Trophoblast cell (in vitro differentiated cells and primary cell): ENCODE measurements around the gene PTPN12.

Experiments
- DNase-seq, 2 donors: peaks; one replicate each; pipeline ENCODE4 v3.0.0-alpha.2; 2016
- H2AFZ ChIP-seq: 2 replicates; pipeline ENCODE4 v1.6.1; 2013; ENCODE audit warnings: low read length, moderate library complexity, mild to moderate bottlenecking; ENCODE audit not compliant: insufficient read depth, poor library complexity
- H2AK5ac ChIP-seq: 2 replicates; pipeline ENCODE4 v1.6.1; 2013; ENCODE audit warnings: mild to moderate bottlenecking, low read length
- H2BK120ac ChIP-seq: 2 replicates; pipeline ENCODE4 v1.6.1; 2013; ENCODE audit warnings: low read length, mild to moderate bottlenecking, moderate library complexity; ENCODE audit not compliant: insufficient read depth, poor library complexity
- H2BK12ac ChIP-seq: 2 replicates; pipeline ENCODE4 v1.6.1; 2013; ENCODE audit warnings: mild to moderate bottlenecking, low read length, moderate library complexity
- H2BK5ac ChIP-seq: 2 replicates; pipeline ENCODE4 v1.6.1; 2013; ENCODE audit warnings: low read length, low read depth, moderate library complexity, mild to moderate bottlenecking; ENCODE audit not compliant: poor library complexity
- H3K14ac ChIP-seq: 2 replicates; pipeline ENCODE4 v1.6.1; 2013; ENCODE audit warnings: mild to moderate bottlenecking, low read length
- H3K18ac ChIP-seq: 2 replicates; pipeline ENCODE4 v1.6.1; 2013; ENCODE audit warnings: mild to moderate bottlenecking, low read length
- H3K23ac ChIP-seq: 2 replicates; pipeline ENCODE4 v1.6.1; 2013; ENCODE audit warnings: low read length
- H3K27ac ChIP-seq: 2 replicates; pipeline ENCODE4 v1.5.1; 2013; ENCODE audit warnings: low read depth, mild to moderate bottlenecking, inconsistent platforms, low read length, moderate library complexity
- H3K27me3 ChIP-seq: 2 replicates; pipeline ENCODE4 v1.6.1; 2013; ENCODE audit warnings: inconsistent platforms, mild to moderate bottlenecking, low read length, moderate library complexity; ENCODE audit not compliant: insufficient read depth
- H3K36me3 ChIP-seq, 2 experiments: 1 replicate in 1 of 2; 2 replicates in 1 of 2; pipeline ENCODE4 v1.6.1; 2013; ENCODE audit warnings: low read length in 2 of 2, mild to moderate bottlenecking in 2 of 2, moderate library complexity in 1 of 2; ENCODE audit not compliant: insufficient read depth in 2 of 2, control insufficient read depth in 1 of 2
- H3K4ac ChIP-seq: 2 replicates; pipeline ENCODE4 v1.6.1; 2013; ENCODE audit warnings: low read depth, mild to moderate bottlenecking, low read length, moderate library complexity
- H3K4me1 ChIP-seq, 2 experiments: 1 replicate in 1 of 2; 2 replicates in 1 of 2; pipeline ENCODE4 v1.6.1; 2013; ENCODE audit warnings: low read length in 2 of 2, mild to moderate bottlenecking in 2 of 2, moderate library complexity in 1 of 2; ENCODE audit not compliant: insufficient read depth in 2 of 2, control insufficient read depth in 1 of 2
- H3K4me2 ChIP-seq: 2 replicates; pipeline ENCODE4 v1.6.1; 2013; ENCODE audit warnings: inconsistent platforms, mild to moderate bottlenecking, low read length, moderate library complexity
- H3K4me3 ChIP-seq: 2 replicates; pipeline ENCODE4 v1.5.1; 2013; ENCODE audit warnings: mild to moderate bottlenecking, low read depth, low read length, inconsistent platforms
- H3K79me1 ChIP-seq: one replicate; pipeline ENCODE4 v1.6.1; 2013; ENCODE audit warnings: low read length
- H3K79me2 ChIP-seq: 2 replicates; pipeline ENCODE4 v1.6.1; 2013; ENCODE audit warnings: low read length, mild to moderate bottlenecking; ENCODE audit not compliant: control insufficient read depth, insufficient read depth, poor library complexity
- H3K9ac ChIP-seq: 2 replicates; pipeline ENCODE4 v1.6.1; 2013; ENCODE audit warnings: mild to moderate bottlenecking, low read length
- H3K9me3 ChIP-seq: 2 replicates; pipeline ENCODE4 v1.6.1; 2013; ENCODE audit warnings: low read depth, mild to moderate bottlenecking, control low read depth, inconsistent platforms, low read length; ENCODE audit not compliant: insufficient read depth
- H4K12ac ChIP-seq: 2 replicates; pipeline ENCODE4 v1.6.1; 2013; ENCODE audit warnings: low read depth, mild to moderate bottlenecking, low read length, moderate library complexity
- H4K8ac ChIP-seq: 2 replicates; pipeline ENCODE4 v1.6.1; 2013; ENCODE audit warnings: low read depth, mild to moderate bottlenecking, low read length, moderate library complexity
- H4K91ac ChIP-seq: one replicate; pipeline ENCODE4 v1.6.1; 2013; ENCODE audit warnings: low read depth, mild to moderate bottlenecking, low read length, moderate library complexity
- WGBS: extraction: QIAGEN DNeasy Blood & Tissue Kit; methylation state at CpG from one replicate; pipeline ENCODE4 v1.1.7; 2013; ENCODE audit warnings: missing lambda C conversion rate; ENCODE audit not compliant: insufficient read length, insufficient coverage; ENCODE audit errors: extremely low coverage; 5-methylcytosine and 5-hydroxymethylcytosine counted together

The PTPN12 gene

GRCh38 chr7:77664715-77665114 lies 127.6 kb downstream of the PTPN12 start:
- no peak overlapping the region for H3K27ac ChIP-seq
- H2BK120ac ChIP-seq: no peak overlapping the region
- H3K23ac ChIP-seq: no peak overlapping the region
- no peaks in the 10 kb centered on the region for H3K9me3 ChIP-seq
- H3K18ac ChIP-seq: no peak overlapping the region
- no peaks in the 10 kb centered on the region for H3K4me1 ChIP-seq
- H2BK5ac ChIP-seq: no peak overlapping the region
- no peak overlapping the region for H3K4me3 ChIP-seq
- no peak overlapping the region for H4K91ac ChIP-seq
- no peak overlapping the region for H2AFZ ChIP-seq
- no peak overlapping the region for H3K9ac ChIP-seq
- no peak overlapping the region for H2AK5ac ChIP-seq
- DNase-seq: no peak
- H2BK12ac ChIP-seq: no peak overlapping the region
- no peak overlapping the region for H3K4ac ChIP-seq
- no peak overlapping the region for H3K4me2 ChIP-seq
- no peaks in the 10 kb centered on the region for H3K27me3 ChIP-seq
- no peaks in the 10 kb centered on the region for H3K79me1 ChIP-seq
- H4K8ac ChIP-seq: no peak overlapping the region
- peaks cover 8% of the 10 kb centered on the region in 2 experiments for H3K36me3 ChIP-seq
- H4K12ac ChIP-seq: no peak overlapping the region
- H3K79me2 ChIP-seq: no peaks in the 10 kb centered on the region
- H3K14ac ChIP-seq: no peak overlapping the region

- peaks cover 6% of the 10 kb centered on the region in 2 experiments for H3K36me3 ChIP-seq
- no peak overlapping the region for H3K4me2 ChIP-seq
- no peak overlapping the region for H3K27ac ChIP-seq
- no peaks in the 10 kb centered on the region for H3K79me1 ChIP-seq
- no peak overlapping the region for H2BK120ac ChIP-seq
- no peak for DNase-seq
- H4K91ac ChIP-seq: no peak overlapping the region
- no peaks in the 10 kb centered on the region for H3K27me3 ChIP-seq
- no peak overlapping the region for H2AFZ ChIP-seq
- no peak overlapping the region for H3K4me3 ChIP-seq
- no peak overlapping the region for H3K18ac ChIP-seq
- H2AK5ac ChIP-seq: no peak overlapping the region
- no peaks in the 10 kb centered on the region for H3K4me1 ChIP-seq
- no peaks in the 10 kb centered on the region for H3K79me2 ChIP-seq
- H2BK5ac ChIP-seq: no peak overlapping the region
- H3K4ac ChIP-seq: no peak overlapping the region
- no peak overlapping the region for H3K23ac ChIP-seq
- no peak overlapping the region for H3K14ac ChIP-seq
- H3K9ac ChIP-seq: no peak overlapping the region
- no peaks in the 10 kb centered on the region for H3K9me3 ChIP-seq
- no peak overlapping the region for H4K8ac ChIP-seq
- H2BK12ac ChIP-seq: no peak overlapping the region
- no peak overlapping the region for H4K12ac ChIP-seq
These were observed 128.1 kb downstream of the PTPN12 start for GRCh38 chr7:77665161-77665560.

- Histone ChIP-seq H3K36me3 (peaks cover 2 to 3% of the 10 kb centered on the region in 2 experiments), H3K9ac (no peak overlapping the region), H2AK5ac (no peak overlapping the region), H3K9me3 (no peaks in the 10 kb centered on the region), H3K18ac (no peak overlapping the region), H2BK5ac (no peak overlapping the region), H3K27me3 (no peaks in the 10 kb centered on the region), H4K91ac (no peak overlapping the region), H2AFZ (no peak overlapping the region), H3K4me1 (no peaks in the 10 kb centered on the region), H3K14ac (no peak overlapping the region), H2BK120ac (no peak overlapping the region), H4K8ac (no peak overlapping the region), H3K4me2 (no peak overlapping the region), H3K4me3 (no peak overlapping the region), H4K12ac (no peak overlapping the region), H3K23ac (no peak overlapping the region), H3K4ac (no peak overlapping the region), H3K27ac (no peak overlapping the region), H3K79me1 (no peaks in the 10 kb centered on the region), H2BK12ac (no peak overlapping the region), H3K79me2 (no peaks in the 10 kb centered on the region)
- no peak for DNase-seq
- no CpG with 5 or more reads among the region's 6 CpGs for WGBS
These were observed 130.5 kb downstream of the PTPN12 start for GRCh38 chr7:77667459-77668086.

GRCh38 chr7:77674878-77675277 lies 137.8 kb downstream of the PTPN12 start:
- WGBS: no CpG with 5 or more reads among the region's 5 CpGs
- Histone ChIP-seq H3K4ac (no peak overlapping the region), H3K36me3 (no peaks in the 10 kb centered on the region), H3K27ac (no peak overlapping the region), H3K79me2 (no peaks in the 10 kb centered on the region), H3K23ac (no peak overlapping the region), H3K79me1 (no peaks in the 10 kb centered on the region), H3K9me3 (no peaks in the 10 kb centered on the region), H3K4me3 (no peak overlapping the region), H3K27me3 (no peaks in the 10 kb centered on the region), H2AK5ac (no peak overlapping the region), H2BK120ac (no peak overlapping the region), H3K4me2 (no peak overlapping the region), H3K18ac (no peak overlapping the region), H2BK5ac (no peak overlapping the region), H2BK12ac (no peak overlapping the region), H4K8ac (no peak overlapping the region), H2AFZ (no peak overlapping the region), H4K91ac (no peak overlapping the region), H3K14ac (no peak overlapping the region), H3K9ac (no peak overlapping the region), H3K4me1 (no peaks in the 10 kb centered on the region), H4K12ac (no peak overlapping the region)
- DNase-seq: peak in 1 of 2 donors; percentile 25
